ENCODE data around the gene KIF17.

Gene KIF17

GRCh38 chr1:20616847-20617487 lies 100.8 kb downstream of the KIF17 start:
- DNase-seq = no peak

- no peak for DNase-seq
Measured at GRCh38 chr1:20615946-20616846, 101.6 kb downstream of the KIF17 start.

- no peak for DNase-seq
Measured at GRCh38 chr1:20614131-20614579, 103.7 kb downstream of the KIF17 start.
